ENCODE results near the gene LRRC63.
"Not testable (repeated sequence)": the region's sequence is repeated elsewhere in the genome, so short reads cannot be mapped to it uniquely, and the experiment has no call there.

GRCh38 chr13:46162741-46163140 is 49.0 kb upstream of the LRRC63 start:
- not testable (repeated sequence) for TF ChIP-seq CTCF (IDR thresholded peaks at IDR 0.05); POLR2AphosphoS5 (IDR thresholded peaks at IDR 0.05; ENCODE audit: insufficient read depth in 1 of 2, low read depth in 1 of 2); POLR2A (IDR thresholded peaks at IDR 0.05)
